NCI-H345 (cell line): ENCODE results near the gene MAPK8.
A peak's percentile ranks its signal among the peaks of the same experiment; 100 is the strongest.

Experiments
- DNase-seq: peaks from one replicate; lab custom pipeline; 2025; lab: John Stamatoyannopoulos, UW

MAPK8 gene

GRCh38 chr10:48292616-48293015, 13.9 kb upstream of the MAPK8 start:
- DNase-seq = no peak

- no peak for DNase-seq
Observed at GRCh38 chr10:48294431-48294830, 12.0 kb upstream of the MAPK8 start.

- DNase-seq = no peak
Observed at GRCh38 chr10:48296576-48297098, 9.8 kb upstream of the MAPK8 start.

GRCh38 chr10:48299066-48299465, 7.4 kb upstream of the MAPK8 start:
- DNase-seq = no peak

- DNase-seq = no peak
Observed at GRCh38 chr10:48299692-48300091, 6.8 kb upstream of the MAPK8 start.

GRCh38 chr10:48300556-48300955, 5.9 kb upstream of the MAPK8 start:
- no peak for DNase-seq

- DNase-seq = no peak
Observed at GRCh38 chr10:48302515-48303476, 3.7 kb upstream of the MAPK8 start.

GRCh38 chr10:48305905-48306264, 592 bp upstream of the MAPK8 start:
- DNase-seq = no peak

GRCh38 chr10:48306870-48307710, 613 bp downstream of the MAPK8 start:
- peak; percentile 45 for DNase-seq

GRCh38 chr10:48307711-48308018, 1.2 kb downstream of the MAPK8 start:
- no peak for DNase-seq

GRCh38 chr10:48309711-48310226, 3.3 kb downstream of the MAPK8 start:
- no peak for DNase-seq

GRCh38 chr10:48314107-48314506, 7.6 kb downstream of the MAPK8 start:
- no peak for DNase-seq

- no peak for DNase-seq
Observed at GRCh38 chr10:48316236-48316635, 9.8 kb downstream of the MAPK8 start.

GRCh38 chr10:48317321-48317990, 11.0 kb downstream of the MAPK8 start:
- DNase-seq = no peak

- DNase-seq = no peak
Observed at GRCh38 chr10:48322017-48322416, 15.5 kb downstream of the MAPK8 start.

GRCh38 chr10:48324580-48324979, 18.1 kb downstream of the MAPK8 start:
- no peak for DNase-seq

- no peak for DNase-seq
Observed at GRCh38 chr10:48330269-48330668, 23.8 kb downstream of the MAPK8 start.

- DNase-seq = no peak
Observed at GRCh38 chr10:48331436-48331835, 25.0 kb downstream of the MAPK8 start.

GRCh38 chr10:48332166-48332870, 25.8 kb downstream of the MAPK8 start:
- DNase-seq = no peak

- no peak for DNase-seq
Observed at GRCh38 chr10:48332871-48333216, 26.4 kb downstream of the MAPK8 start.

- no peak for DNase-seq
Observed at GRCh38 chr10:48333856-48334255, 27.4 kb downstream of the MAPK8 start.

GRCh38 chr10:48335788-48336187, 29.3 kb downstream of the MAPK8 start:
- no peak for DNase-seq
